Measurements from ENCODE around the gene NDUFS7.

DNA sequence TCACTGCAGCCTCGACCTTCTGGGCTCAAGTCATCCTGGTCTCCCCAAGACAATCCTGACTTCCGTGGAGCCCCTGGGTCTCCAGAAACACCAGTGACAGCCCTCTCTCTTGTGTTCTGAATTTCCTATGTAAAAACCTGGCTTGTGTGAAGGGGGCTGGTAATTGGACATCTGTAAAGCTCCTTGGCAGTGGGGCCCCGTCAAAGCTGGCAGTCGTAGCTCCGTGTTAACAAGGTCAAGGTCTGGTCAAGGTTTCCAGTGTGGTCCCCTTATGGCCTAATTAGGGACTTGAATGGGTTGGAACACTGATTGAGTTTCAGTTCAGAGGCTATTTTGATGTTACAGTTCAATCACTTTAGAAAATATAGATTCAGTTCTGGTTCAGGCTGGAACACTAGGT, 32.8 kb upstream of the NDUFS7 start:
- TF ChIP-seq, protein P1, sequence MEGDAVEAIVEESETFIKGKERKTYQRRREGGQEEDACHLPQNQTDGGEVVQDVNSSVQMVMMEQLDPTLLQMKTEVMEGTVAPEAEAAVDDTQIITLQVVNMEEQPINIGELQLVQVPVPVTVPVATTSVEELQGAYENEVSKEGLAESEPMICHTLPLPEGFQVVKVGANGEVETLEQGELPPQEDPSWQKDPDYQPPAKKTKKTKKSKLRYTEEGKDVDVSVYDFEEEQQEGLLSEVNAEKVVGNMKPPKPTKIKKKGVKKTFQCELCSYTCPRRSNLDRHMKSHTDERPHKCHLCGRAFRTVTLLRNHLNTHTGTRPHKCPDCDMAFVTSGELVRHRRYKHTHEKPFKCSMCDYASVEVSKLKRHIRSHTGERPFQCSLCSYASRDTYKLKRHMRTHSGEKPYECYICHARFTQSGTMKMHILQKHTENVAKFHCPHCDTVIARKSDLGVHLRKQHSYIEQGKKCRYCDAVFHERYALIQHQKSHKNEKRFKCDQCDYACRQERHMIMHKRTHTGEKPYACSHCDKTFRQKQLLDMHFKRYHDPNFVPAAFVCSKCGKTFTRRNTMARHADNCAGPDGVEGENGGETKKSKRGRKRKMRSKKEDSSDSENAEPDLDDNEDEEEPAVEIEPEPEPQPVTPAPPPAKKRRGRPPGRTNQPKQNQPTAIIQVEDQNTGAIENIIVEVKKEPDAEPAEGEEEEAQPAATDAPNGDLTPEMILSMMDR (IDR thresholded peaks at IDR 0.05), result no peak
- TF ChIP-seq POLR2AphosphoS5 (IDR thresholded peaks at IDR 0.05), result no peak

All from prostate gland (tissue), 2 donors.